ENCODE data around the gene TSG101.

GRCh38 chr11:18490319-18490718, 36.4 kb downstream of the TSG101 start:
- TF ChIP-seq CTCF (IDR thresholded peaks at IDR 0.05) (no peak), POLR2AphosphoS5 (IDR thresholded peaks at IDR 0.05; ENCODE audit: low read depth, low read length) (no peak), TCF7L2 (IDR thresholded peaks at IDR 0.05; ENCODE audit: low read depth, low read length) (no peak), REST (IDR thresholded peaks at IDR 0.05; ENCODE audit: insufficient read depth in 1 of 2, low read depth in 2 of 2, low read length in 1 of 2) (no peak)

Data from Panc1 (cell line).